Astrocyte (in vitro differentiated cells and primary cell): ENCODE data around the gene LEP. TPM values are rescaled to one million over a fixed set of nuclear protein-coding genes. Genes with fewer than 3 reads are reported as not detected.

Source experiments
- DNase-seq: peaks from one replicate; pipeline ENCODE4 v3.0.0-alpha.2; 2010; ENCODE audit warnings: low read depth
- FAIRE-seq: peaks from 2 replicates; lab custom pipeline; 2011; peaks lifted over from hg19 to GRCh38; lab: Jason Lieb, UNC
- H2AFZ ChIP-seq: 2 replicates; pipeline ENCODE4 v1.6.0; 2012; ENCODE audit warnings: low read depth, low read length, inconsistent platforms
- H3K27ac ChIP-seq: 2 replicates; pipeline ENCODE4 v1.5.1; 2011; ENCODE audit warnings: low read depth, low read length, inconsistent platforms
- H3K27me3 ChIP-seq: 2 replicates; pipeline ENCODE4 v1.6.0; 2011; ENCODE audit warnings: low read length, inconsistent platforms; ENCODE audit not compliant: insufficient read depth
- H3K36me3 ChIP-seq: 2 replicates; pipeline ENCODE4 v1.5.1; 2011; ENCODE audit warnings: low read length, inconsistent platforms; ENCODE audit not compliant: insufficient read depth
- H3K4me1 ChIP-seq: 2 replicates; pipeline ENCODE4 v1.5.1; 2011; ENCODE audit warnings: low read length, inconsistent platforms; ENCODE audit not compliant: insufficient read depth
- H3K4me2 ChIP-seq: 2 replicates; pipeline ENCODE4 v1.6.0; 2012; ENCODE audit warnings: low read length, inconsistent platforms
- H3K4me3 ChIP-seq: 2 replicates; pipeline ENCODE4 v1.5.1; 2011; ENCODE audit warnings: low read depth, mild to moderate bottlenecking, low read length, inconsistent platforms; ENCODE audit not compliant: insufficient read depth
- H3K79me2 ChIP-seq: 2 replicates; pipeline ENCODE4 v1.6.0; 2012; ENCODE audit warnings: mild to moderate bottlenecking, low read length, inconsistent platforms; ENCODE audit not compliant: insufficient read depth
- H3K9ac ChIP-seq: 2 replicates; pipeline ENCODE4 v1.6.0; 2012; ENCODE audit warnings: mild to moderate bottlenecking, low read length, inconsistent platforms
- H3K9me3 ChIP-seq: 2 replicates; pipeline ENCODE4 v1.5.1; 2012; ENCODE audit warnings: low read depth, mild to moderate bottlenecking, low read length, inconsistent platforms; ENCODE audit not compliant: insufficient read depth
- H4K20me1 ChIP-seq: 2 replicates; pipeline ENCODE4 v1.6.0; 2012; ENCODE audit warnings: low read length, inconsistent platforms; ENCODE audit not compliant: insufficient read depth
- H3K27ac Mint-ChIP-seq: one replicate; pipeline ENCODE4 v1.8.0; 2021; ENCODE audit warnings: mild to moderate bottlenecking, mixed read lengths; ENCODE audit not compliant: unreplicated experiment
- H3K27me3 Mint-ChIP-seq: one replicate; pipeline ENCODE4 v1.8.0; 2021; ENCODE audit warnings: low read depth, mixed read lengths; ENCODE audit not compliant: unreplicated experiment
- H3K36me3 Mint-ChIP-seq: one replicate; pipeline ENCODE4 v1.8.0; 2021; ENCODE audit warnings: low read depth, mixed read lengths; ENCODE audit not compliant: unreplicated experiment
- H3K4me1 Mint-ChIP-seq: one replicate; pipeline ENCODE4 v1.8.0; 2021; ENCODE audit warnings: low read depth, mixed read lengths; ENCODE audit not compliant: unreplicated experiment
- H3K4me3 Mint-ChIP-seq: one replicate; pipeline ENCODE4 v1.8.0; 2021; ENCODE audit warnings: mild to moderate bottlenecking, moderate library complexity, mixed read lengths; ENCODE audit not compliant: unreplicated experiment
- H3K9me3 Mint-ChIP-seq: one replicate; pipeline ENCODE4 v1.8.0; 2021; ENCODE audit warnings: mild to moderate bottlenecking, mixed read lengths; ENCODE audit not compliant: unreplicated experiment
- EZH2 ChIP-seq: IDR thresholded peaks from 2 replicates; pipeline ENCODE4 v1.6.1; 2012; ENCODE audit warnings: mild to moderate bottlenecking, low read length, inconsistent platforms; ENCODE audit not compliant: insufficient read depth
- total RNA-seq: library from RNA; stranded (reverse); gene quantifications from 2 replicates; pipeline ENCODE4 v1.2.1, GENCODE V29; 2021
- TF ChIP-seq, protein P1 (sequence below): IDR thresholded peaks from 2 replicates; pipeline ENCODE4 v1.5.1; 2011; ENCODE audit warnings: low read depth, mild to moderate bottlenecking, inconsistent platforms, low read length, moderate library complexity; ENCODE audit not compliant: insufficient read depth

Gene LEP
- total RNA-seq, 1 donor from 2014 or later, result not detected

- no peaks in the 10 kb centered on the region for H4K20me1 ChIP-seq
- no peak overlapping the region for H3K9ac ChIP-seq
- no peaks in the 10 kb centered on the region for H3K36me3 Mint-ChIP-seq
- H3K4me1 Mint-ChIP-seq, result peaks cover 9% of the 10 kb centered on the region
- no peak overlapping the region for H3K27ac Mint-ChIP-seq
- H3K9me3 Mint-ChIP-seq, result peaks cover 1% of the 10 kb centered on the region
- H3K79me2 ChIP-seq, result no peaks in the 10 kb centered on the region
- no peak overlapping the region for H3K27ac ChIP-seq
- peaks cover 10% of the 10 kb centered on the region for H3K4me1 ChIP-seq
- peaks cover 28% of the 10 kb centered on the region for H3K27me3 ChIP-seq
- no peak overlapping the region for H3K4me3 ChIP-seq
- no peaks in the 10 kb centered on the region for H3K36me3 ChIP-seq
- no peak overlapping the region for H2AFZ ChIP-seq
- peaks cover 26% of the 10 kb centered on the region for H3K27me3 Mint-ChIP-seq
- no peak for TF ChIP-seq EZH2
- TF ChIP-seq, protein P1, sequence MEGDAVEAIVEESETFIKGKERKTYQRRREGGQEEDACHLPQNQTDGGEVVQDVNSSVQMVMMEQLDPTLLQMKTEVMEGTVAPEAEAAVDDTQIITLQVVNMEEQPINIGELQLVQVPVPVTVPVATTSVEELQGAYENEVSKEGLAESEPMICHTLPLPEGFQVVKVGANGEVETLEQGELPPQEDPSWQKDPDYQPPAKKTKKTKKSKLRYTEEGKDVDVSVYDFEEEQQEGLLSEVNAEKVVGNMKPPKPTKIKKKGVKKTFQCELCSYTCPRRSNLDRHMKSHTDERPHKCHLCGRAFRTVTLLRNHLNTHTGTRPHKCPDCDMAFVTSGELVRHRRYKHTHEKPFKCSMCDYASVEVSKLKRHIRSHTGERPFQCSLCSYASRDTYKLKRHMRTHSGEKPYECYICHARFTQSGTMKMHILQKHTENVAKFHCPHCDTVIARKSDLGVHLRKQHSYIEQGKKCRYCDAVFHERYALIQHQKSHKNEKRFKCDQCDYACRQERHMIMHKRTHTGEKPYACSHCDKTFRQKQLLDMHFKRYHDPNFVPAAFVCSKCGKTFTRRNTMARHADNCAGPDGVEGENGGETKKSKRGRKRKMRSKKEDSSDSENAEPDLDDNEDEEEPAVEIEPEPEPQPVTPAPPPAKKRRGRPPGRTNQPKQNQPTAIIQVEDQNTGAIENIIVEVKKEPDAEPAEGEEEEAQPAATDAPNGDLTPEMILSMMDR, result no peak
- H3K4me3 Mint-ChIP-seq, result no peak overlapping the region
- FAIRE-seq (no peak), DNase-seq (no peak)
- no peak overlapping the region for H3K4me2 ChIP-seq
- H3K9me3 ChIP-seq, result no peaks in the 10 kb centered on the region
Observed at GRCh38 chr7:128264477-128264876, 23.4 kb downstream of the LEP start.

GRCh38 chr7:128265156-128265905, 24.3 kb downstream of the LEP start:
- Histone ChIP-seq H3K36me3 (no peaks in the 10 kb centered on the region), H3K4me1 (peaks cover 10% of the 10 kb centered on the region), H3K4me3 (no peak overlapping the region), H3K79me2 (no peaks in the 10 kb centered on the region), H3K9ac (no peak overlapping the region), H2AFZ (no peak overlapping the region), H3K27ac (no peak overlapping the region), H3K9me3 (no peaks in the 10 kb centered on the region), H3K27me3 (peaks cover 28% of the 10 kb centered on the region), H4K20me1 (no peaks in the 10 kb centered on the region), H3K4me2 (no peak overlapping the region)
- H3K36me3 Mint-ChIP-seq, result no peaks in the 10 kb centered on the region
- peaks cover 9% of the 10 kb centered on the region for H3K4me1 Mint-ChIP-seq
- H3K27ac Mint-ChIP-seq, result no peak overlapping the region
- DNase-seq, result no peak
- peaks cover 26% of the 10 kb centered on the region for H3K27me3 Mint-ChIP-seq
- FAIRE-seq, result no peak
- H3K9me3 Mint-ChIP-seq, result peaks cover 1% of the 10 kb centered on the region
- H3K4me3 Mint-ChIP-seq, result no peak overlapping the region
- TF ChIP-seq, protein P1, result no peak
- no peak for TF ChIP-seq EZH2

GRCh38 chr7:128265906-128266300, 24.8 kb downstream of the LEP start:
- no peak overlapping the region for H2AFZ ChIP-seq
- H3K4me2 ChIP-seq, result no peak overlapping the region
- no peak overlapping the region for H3K27ac Mint-ChIP-seq
- H3K79me2 ChIP-seq, result no peaks in the 10 kb centered on the region
- H4K20me1 ChIP-seq, result no peaks in the 10 kb centered on the region
- peaks cover 1% of the 10 kb centered on the region for H3K9me3 Mint-ChIP-seq
- TF ChIP-seq, protein P1, result no peak
- no peak for TF ChIP-seq EZH2
- no peak overlapping the region for H3K27ac ChIP-seq
- FAIRE-seq, result no peak
- no peak overlapping the region for H3K9ac ChIP-seq
- no peak overlapping the region for H3K4me3 ChIP-seq
- DNase-seq, result no peak
- H3K27me3 ChIP-seq, result peaks cover 33% of the 10 kb centered on the region
- H3K36me3 ChIP-seq, result no peaks in the 10 kb centered on the region
- H3K4me3 Mint-ChIP-seq, result no peak overlapping the region
- peaks cover 26% of the 10 kb centered on the region for H3K27me3 Mint-ChIP-seq
- no peaks in the 10 kb centered on the region for H3K9me3 ChIP-seq
- H3K4me1 Mint-ChIP-seq, result peaks cover 9% of the 10 kb centered on the region
- no peaks in the 10 kb centered on the region for H3K36me3 Mint-ChIP-seq
- H3K4me1 ChIP-seq, result peaks cover 10% of the 10 kb centered on the region
